Activated CD4-positive, alpha-beta T cell treated with anti-CD3 and anti-CD28 coated beads, Interleukin-2, amount 50 U/mL, for 1 hour (primary cell): Measurements from ENCODE around the gene CDK11B.

ENCODE experiments used
- DNase-seq: peaks from one replicate; pipeline ENCODE4 v3.0.0-alpha.2; 2020

Gene CDK11B

GRCh38 chr1:1614204-1614953, 44.4 kb downstream of the CDK11B start:
- DNase-seq: peak; percentile 65

GRCh38 chr1:1613509-1614082, 45.2 kb downstream of the CDK11B start:
- no peak for DNase-seq

GRCh38 chr1:1612104-1612400, 46.8 kb downstream of the CDK11B start:
- no peak for DNase-seq

- DNase-seq: no peak
These were observed 48.0 kb downstream of the CDK11B start for GRCh38 chr1:1610796-1611195.

- DNase-seq: no peak
These were observed 48.9 kb downstream of the CDK11B start for GRCh38 chr1:1609822-1610485.

- DNase-seq: no peak
These were observed 52.6 kb downstream of the CDK11B start for GRCh38 chr1:1606232-1606631.

- no peak for DNase-seq
These were observed 53.1 kb downstream of the CDK11B start for GRCh38 chr1:1605724-1606123.

GRCh38 chr1:1605034-1605591, 53.7 kb downstream of the CDK11B start:
- no peak for DNase-seq

- DNase-seq: no peak
These were observed 54.3 kb downstream of the CDK11B start for GRCh38 chr1:1604374-1605033.

GRCh38 chr1:1603671-1604373, 55.0 kb downstream of the CDK11B start:
- no peak for DNase-seq

GRCh38 chr1:1602968-1603506, 55.8 kb downstream of the CDK11B start:
- DNase-seq: no peak

GRCh38 chr1:1602304-1602967, 56.4 kb downstream of the CDK11B start:
- no peak for DNase-seq

GRCh38 chr1:1601564-1602303, 57.1 kb downstream of the CDK11B start:
- no peak for DNase-seq

- DNase-seq: no peak
These were observed 57.8 kb downstream of the CDK11B start for GRCh38 chr1:1600861-1601563.

GRCh38 chr1:1599935-1600860, 58.6 kb downstream of the CDK11B start, which contains the start of gene FNDC10:
Gene FNDC10 (minus strand): TSS chr1:1600135. CDS start chr1:1600015, 120 bp downstream.
- DNase-seq: no peak

GRCh38 chr1:1599030-1599934, 59.5 kb downstream of the CDK11B start:
- peak; percentile 27 for DNase-seq

GRCh38 chr1:1598720-1599029, 60.1 kb downstream of the CDK11B start:
- DNase-seq: no peak

- no peak for DNase-seq
These were observed 60.6 kb downstream of the CDK11B start for GRCh38 chr1:1598051-1598719.
